ENCODE results near the gene SCMH1. TPM values are rescaled to one million over a fixed set of nuclear protein-coding genes. Genes with fewer than 3 reads are reported as not detected.

The SCMH1 gene
- total and polyA plus RNA-seq, 4 donors, result 6.6 to 12.8 (median 10.5) TPM

- no peaks in the 10 kb centered on the region for H3K9me3 ChIP-seq (ENCODE audit: control insufficient read depth in 4 of 4, low read length in 3 of 4)
- H3K27ac ChIP-seq (ENCODE audit: low read depth in 1 of 2, low read length in 2 of 2), result no peak overlapping the region
- H3K4me3 ChIP-seq (ENCODE audit: low read depth in 1 of 3, low read length in 3 of 3), result no peak overlapping the region
- no peak for TF ChIP-seq FOXA1 (IDR thresholded peaks at IDR 0.05)
- no peak for TF ChIP-seq YY1 (IDR thresholded peaks at IDR 0.05)
- TF ChIP-seq MAX (IDR thresholded peaks at IDR 0.05), result no peak
- TF ChIP-seq EGR1 (IDR thresholded peaks at IDR 0.05; ENCODE audit: low read depth in 2 of 2), result no peak
- TF ChIP-seq HNF4G (IDR thresholded peaks at IDR 0.05), result no peak
- TF ChIP-seq GABPA (IDR thresholded peaks at IDR 0.05 in 1 of 2, conservative IDR thresholded peaks at IDR 0.05 in 1 of 2), result no peak
- TF ChIP-seq ATF3 (IDR thresholded peaks at IDR 0.05), result no peak
- TF ChIP-seq JUND (IDR thresholded peaks at IDR 0.05), result no peak
- TF ChIP-seq SP1 (IDR thresholded peaks at IDR 0.05), result no peak
- no peak for TF ChIP-seq NR2F2 (IDR thresholded peaks at IDR 0.05)
- no peak for TF ChIP-seq HNF4A (conservative IDR thresholded peaks at IDR 0.05)
- TF ChIP-seq RXRA (IDR thresholded peaks at IDR 0.05), result no peak
- no peak for TF ChIP-seq CTCF (IDR thresholded peaks at IDR 0.05; ENCODE audit: low read depth, low read length, missing input control)
- no peak overlapping the region for H3K9ac ChIP-seq (ENCODE audit: low read depth in 1 of 2, low read length in 2 of 2)
- no peaks in the 10 kb centered on the region for H3K4me1 ChIP-seq (ENCODE audit: control insufficient read depth in 4 of 4, insufficient read depth in 4 of 4, low read length in 3 of 4)
- WGBS, result 70% methylated on average over 2 of the region's 2 CpGs
- H3K36me3 ChIP-seq (ENCODE audit: control insufficient read depth in 4 of 4, insufficient read depth in 3 of 4, low read depth in 1 of 4, low read length in 3 of 4), result no peaks in the 10 kb centered on the region
- H3K27me3 ChIP-seq (ENCODE audit: control insufficient read depth in 4 of 4, insufficient read depth in 4 of 4, low read length in 3 of 4), result peaks cover 0 to 2% (median 0%) of the 10 kb centered on the region in 4 donors
- no peak for DNase-seq (ENCODE audit: low spot score)
Measured at GRCh38 chr1:41281334-41281733, 39.2 kb upstream of the SCMH1 start.

- no peak for DNase-seq (ENCODE audit: low spot score)
- 79% methylated on average over 11 of the region's 11 CpGs for WGBS
- Histone ChIP-seq H3K27ac (ENCODE audit: low read depth in 1 of 2, low read length in 2 of 2) (no peak overlapping the region), H3K9ac (ENCODE audit: low read depth in 1 of 2, low read length in 2 of 2) (no peak overlapping the region), H3K4me1 (ENCODE audit: control insufficient read depth in 4 of 4, insufficient read depth in 4 of 4, low read length in 3 of 4) (no peaks in the 10 kb centered on the region), H3K27me3 (ENCODE audit: control insufficient read depth in 4 of 4, insufficient read depth in 4 of 4, low read length in 3 of 4) (peaks cover 0 to 2% (median 0%) of the 10 kb centered on the region in 4 donors), H3K4me3 (ENCODE audit: low read depth in 1 of 3, low read length in 3 of 3) (no peak overlapping the region), H3K36me3 (ENCODE audit: control insufficient read depth in 4 of 4, insufficient read depth in 3 of 4, low read depth in 1 of 4, low read length in 3 of 4) (no peaks in the 10 kb centered on the region), H3K9me3 (ENCODE audit: control insufficient read depth in 4 of 4, low read length in 3 of 4) (no peaks in the 10 kb centered on the region)
- TF ChIP-seq EGR1 (IDR thresholded peaks at IDR 0.05; ENCODE audit: low read depth in 2 of 2) (no peak), FOXA2 (IDR thresholded peaks at IDR 0.05) (no peak), YY1 (IDR thresholded peaks at IDR 0.05) (no peak), HNF4G (IDR thresholded peaks at IDR 0.05) (no peak), SP1 (IDR thresholded peaks at IDR 0.05) (no peak), RAD21 (IDR thresholded peaks at IDR 0.05) (no peak), TAF1 (conservative IDR thresholded peaks at IDR 0.05) (no peak), JUND (IDR thresholded peaks at IDR 0.05) (no peak), CTCF (IDR thresholded peaks at IDR 0.05; ENCODE audit: low read depth, low read length, missing input control) (no peak), FOXA1 (IDR thresholded peaks at IDR 0.05) (no peak), MAX (IDR thresholded peaks at IDR 0.05) (no peak), GABPA (IDR thresholded peaks at IDR 0.05 in 1 of 2, conservative IDR thresholded peaks at IDR 0.05 in 1 of 2) (no peak), REST (IDR thresholded peaks at IDR 0.05) (no peak)
Measured at GRCh38 chr1:41280202-41281032, 38.3 kb upstream of the SCMH1 start.
